A204.1 (cell line): Measurements from ENCODE around the gene C4A.
"Not testable (repeated sequence)": the region's sequence is repeated elsewhere in the genome, so short reads cannot be mapped to it uniquely, and the experiment has no call there.

Experiments
- FAIRE-seq: peaks from 2 replicates; lab custom pipeline; 2012; peaks lifted over from hg19 to GRCh38; lab: Jason Lieb, UNC

The C4A gene

GRCh38 chr6:31980998-31981397, 859 bp upstream of the C4A start:
- FAIRE-seq: not testable (repeated sequence)

- FAIRE-seq: not testable (repeated sequence)
These were observed 7.5 kb downstream of the C4A start for GRCh38 chr6:31989363-31989762.

GRCh38 chr6:31994421-31994820, 12.6 kb downstream of the C4A start:
- not testable (repeated sequence) for FAIRE-seq

GRCh38 chr6:31996385-31996784, 14.5 kb downstream of the C4A start:
- FAIRE-seq: not testable (repeated sequence)

GRCh38 chr6:32002546-32003268, 20.9 kb downstream of the C4A start:
- FAIRE-seq: not testable (repeated sequence)

- FAIRE-seq: not testable (repeated sequence)
These were observed 21.4 kb downstream of the C4A start for GRCh38 chr6:32003301-32003700.

- not testable (repeated sequence) for FAIRE-seq
These were observed 22.5 kb downstream of the C4A start for GRCh38 chr6:32004393-32004792.

GRCh38 chr6:32004864-32005537, 23.1 kb downstream of the C4A start:
- not testable (repeated sequence) for FAIRE-seq

- not testable (repeated sequence) for FAIRE-seq
These were observed 23.7 kb downstream of the C4A start for GRCh38 chr6:32005538-32005880.

GRCh38 chr6:32005991-32006529, 24.2 kb downstream of the C4A start:
- not testable (repeated sequence) for FAIRE-seq

GRCh38 chr6:32007086-32007485, 25.2 kb downstream of the C4A start:
- not testable (repeated sequence) for FAIRE-seq

GRCh38 chr6:32008037-32008436, 26.2 kb downstream of the C4A start:
- not testable (repeated sequence) for FAIRE-seq

GRCh38 chr6:32008616-32009015, 26.8 kb downstream of the C4A start:
- FAIRE-seq: not testable (repeated sequence)

GRCh38 chr6:32009537-32009936, 27.7 kb downstream of the C4A start:
- FAIRE-seq: not testable (repeated sequence)

- FAIRE-seq: not testable (repeated sequence)
These were observed 29.1 kb downstream of the C4A start for GRCh38 chr6:32010856-32011530.

GRCh38 chr6:32012941-32013617, 31.2 kb downstream of the C4A start:
- not testable (repeated sequence) for FAIRE-seq

GRCh38 chr6:32013738-32014137, 31.9 kb downstream of the C4A start:
- FAIRE-seq: not testable (repeated sequence)

GRCh38 chr6:32014547-32014946, 32.7 kb downstream of the C4A start, which contains the start of gene C4B:
TSS of gene C4B (plus strand) at chr6:32014795. CDS start at chr6:32014846, 51 bp downstream.
- not testable (repeated sequence) for FAIRE-seq

- FAIRE-seq: peak; percentile 89
These were observed 40.2 kb downstream of the C4A start for GRCh38 chr6:32022100-32022499.

- FAIRE-seq: not testable (repeated sequence)
These were observed 46.8 kb downstream of the C4A start for GRCh38 chr6:32028631-32029030.

- not testable (repeated sequence) for FAIRE-seq
These were observed 47.7 kb downstream of the C4A start for GRCh38 chr6:32029553-32029952.
